ENCODE measurements around the gene LRRC70. TPM values are rescaled to one million over a fixed set of nuclear protein-coding genes. Genes with fewer than 3 reads are reported as not detected.
"Not testable (repeated sequence)": the region's sequence is repeated elsewhere in the genome, so short reads cannot be mapped to it uniquely, and the experiment has no call there.

LRRC70 gene
- 1.0 TPM for total RNA-seq
- long read RNA-seq = 0 reads

DNA sequence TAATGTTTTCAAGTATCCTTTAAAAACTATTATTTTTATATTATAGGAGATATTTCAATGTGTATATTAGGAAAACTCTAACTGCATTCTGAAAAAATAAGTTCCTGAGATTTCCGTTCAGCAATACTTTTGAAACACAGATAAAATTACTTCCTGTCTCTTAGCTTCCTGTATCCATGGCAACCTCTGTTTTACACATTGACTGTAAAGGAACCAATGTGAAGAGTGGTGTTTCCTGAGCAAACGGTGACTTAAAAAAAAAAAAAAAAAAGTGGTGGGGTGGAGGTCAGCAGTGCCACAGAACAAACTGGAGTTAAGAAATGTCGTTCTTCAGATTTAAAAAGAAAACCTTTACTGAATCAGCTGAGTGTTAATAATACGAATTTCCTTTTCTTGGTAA, at the start of gene LRRC70:
Gene LRRC70, plus strand, starts transcription at position 280 of the 400 bp plus-strand sequence. CDS start 620 bp downstream, outside the sequence.
- DNase-seq (ENCODE audit: missing footprints) = no peak
- intact Hi-C loops (cut with DNase I) = no loop called here
- ATAC-seq = no peak

DNA sequence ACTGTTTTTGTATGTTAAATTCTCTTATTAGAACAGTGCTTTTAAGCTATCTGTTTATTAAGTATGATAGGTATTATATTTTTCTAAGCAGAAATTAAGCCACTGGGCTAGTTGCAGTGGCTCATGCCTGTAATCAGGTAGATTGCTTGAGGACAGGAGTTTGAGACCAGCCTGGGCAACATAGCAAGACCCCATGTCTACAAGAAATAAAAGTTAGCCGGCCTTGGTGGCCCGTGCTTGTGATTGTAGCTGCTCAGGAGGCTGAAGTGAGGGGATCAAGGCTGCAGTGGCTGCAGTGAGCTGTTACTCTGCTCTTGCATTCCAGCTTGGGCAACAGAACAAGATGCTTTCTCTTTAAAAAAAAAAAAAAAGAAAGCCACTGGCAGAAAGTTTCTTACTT, 45.0 kb upstream of the LRRC70 start:
- DNase-seq (ENCODE audit: missing footprints) (no peak), ATAC-seq (no peak)
- intact Hi-C loops (cut with DNase I) = no loop called here

DNA sequence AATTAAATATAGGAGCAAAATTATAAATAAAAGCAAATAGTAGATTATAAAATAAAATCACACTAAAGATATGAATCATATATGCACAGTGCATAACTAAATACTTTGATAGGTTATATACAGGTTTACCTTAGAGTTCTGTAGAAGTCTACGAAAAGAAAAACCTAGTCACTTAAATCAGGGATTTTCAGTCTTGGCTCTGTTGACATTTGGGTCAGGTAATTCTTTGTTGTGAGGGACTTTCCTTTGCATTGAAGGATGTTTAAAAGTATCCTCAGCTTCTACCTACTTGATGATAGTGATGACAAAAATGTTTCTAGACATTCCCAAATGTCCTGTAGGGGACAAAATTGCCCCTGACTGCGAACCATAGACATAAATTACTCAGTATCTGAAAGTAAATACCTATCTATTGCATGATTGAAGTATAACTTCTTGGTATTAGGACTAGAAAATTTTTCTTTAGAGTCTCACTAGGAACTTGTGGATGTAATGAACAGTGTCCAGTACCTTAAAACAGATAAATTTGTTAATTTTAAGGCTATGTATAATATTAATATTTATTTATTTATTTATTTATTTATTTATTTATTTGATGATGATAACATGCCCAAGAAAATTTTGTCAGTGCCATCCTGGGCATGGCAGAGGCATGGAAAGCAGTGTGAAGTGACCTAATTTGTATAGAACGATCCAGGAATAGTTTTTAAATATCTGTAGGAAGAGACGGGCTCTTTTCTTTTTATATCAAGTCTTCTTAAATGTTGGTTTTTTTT, 44.0 kb upstream of the LRRC70 start:
- intact Hi-C loops (cut with DNase I) = no loop called here
- no peak for DNase-seq (ENCODE audit: missing footprints)
- no peak for ATAC-seq

DNA sequence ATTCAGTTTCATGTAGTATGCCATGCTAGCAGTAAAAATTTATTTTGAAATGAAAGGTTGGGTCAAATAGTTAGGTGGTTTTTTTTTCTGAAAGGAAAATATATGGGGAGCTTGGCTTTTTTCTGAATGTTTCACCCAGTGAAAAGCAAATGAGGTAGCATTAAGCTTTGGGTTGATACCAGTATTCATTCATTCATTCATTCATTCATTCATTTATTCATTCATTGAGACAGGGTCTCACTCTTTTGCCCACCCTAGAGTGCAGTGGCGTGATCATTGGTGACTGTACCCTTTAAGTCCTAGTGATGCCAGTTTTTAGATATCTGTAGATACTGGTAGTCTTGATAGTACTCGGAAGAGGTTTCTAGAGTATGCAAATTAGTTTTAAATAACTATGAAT, 42.4 kb upstream of the LRRC70 start:
- intact Hi-C loops (cut with DNase I) = no loop called here
- DNase-seq (ENCODE audit: missing footprints) (no peak), ATAC-seq (no peak)

DNA sequence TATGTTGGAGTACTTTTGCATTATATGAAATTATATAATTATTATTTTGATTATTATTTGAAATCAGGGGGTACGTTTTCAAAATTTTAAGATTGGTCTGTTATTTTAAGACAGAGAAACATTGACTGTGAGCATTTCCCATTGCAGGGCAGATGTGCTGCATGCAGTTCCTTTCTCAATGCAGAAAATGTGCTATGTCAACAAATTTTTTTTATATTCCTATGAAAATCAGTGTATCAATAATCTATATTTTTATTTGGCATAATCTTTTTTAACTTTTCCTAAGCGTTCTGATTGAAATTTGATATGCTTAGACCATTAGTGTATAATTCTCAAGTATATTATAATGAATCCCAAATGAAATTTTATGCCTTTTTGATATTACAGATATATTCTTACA, 41.8 kb upstream of the LRRC70 start:
- DNase-seq (ENCODE audit: missing footprints) = no peak
- no peak for ATAC-seq
- intact Hi-C loops (cut with DNase I) = no loop called here

GRCh38 chr5:62538017-62538942, 40.3 kb upstream of the LRRC70 start:
- ATAC-seq (no peak), DNase-seq (ENCODE audit: missing footprints) (no peak)
- intact Hi-C loops (cut with DNase I) = no loop called here

DNA sequence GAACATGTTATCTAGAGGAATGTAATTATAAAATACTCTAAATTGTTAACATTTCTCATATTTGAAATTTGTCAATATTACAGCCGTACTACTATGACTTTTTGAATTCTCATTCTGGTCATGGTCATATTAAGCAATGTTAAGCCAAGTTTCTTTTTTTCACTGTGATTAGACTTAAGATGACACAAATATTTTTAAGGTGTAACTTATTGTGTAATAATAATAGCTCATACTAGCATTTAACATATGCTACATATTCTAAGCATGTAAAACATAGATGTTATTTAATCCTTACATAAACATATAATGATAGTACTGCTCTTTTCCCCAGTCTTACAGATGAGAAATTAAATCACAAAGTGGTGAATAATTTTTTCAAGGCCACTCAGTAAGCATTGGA, 35.9 kb upstream of the LRRC70 start:
- intact Hi-C loops (cut with DNase I) = no loop called here
- ATAC-seq (no peak), DNase-seq (ENCODE audit: missing footprints) (no peak)

- DNase-seq (ENCODE audit: missing footprints) (no peak), ATAC-seq (no peak)
- intact Hi-C loops (cut with DNase I) = no loop called here
Measured at GRCh38 chr5:62547945-62548630, 30.5 kb upstream of the LRRC70 start.

- no peak for ATAC-seq
- DNase-seq (ENCODE audit: missing footprints) = no peak
- intact Hi-C loops (cut with DNase I) = no loop called here
Measured at GRCh38 chr5:62550103-62550502, 28.5 kb upstream of the LRRC70 start.

- DNase-seq (ENCODE audit: missing footprints) (no peak), ATAC-seq (no peak)
- intact Hi-C loops (cut with DNase I) = no loop called here
Measured at GRCh38 chr5:62555930-62556329, 22.7 kb upstream of the LRRC70 start.

- ATAC-seq (no peak), DNase-seq (ENCODE audit: missing footprints) (no peak)
- intact Hi-C loops (cut with DNase I) = no loop called here
Measured at GRCh38 chr5:62558941-62559340, 19.7 kb upstream of the LRRC70 start.

DNA sequence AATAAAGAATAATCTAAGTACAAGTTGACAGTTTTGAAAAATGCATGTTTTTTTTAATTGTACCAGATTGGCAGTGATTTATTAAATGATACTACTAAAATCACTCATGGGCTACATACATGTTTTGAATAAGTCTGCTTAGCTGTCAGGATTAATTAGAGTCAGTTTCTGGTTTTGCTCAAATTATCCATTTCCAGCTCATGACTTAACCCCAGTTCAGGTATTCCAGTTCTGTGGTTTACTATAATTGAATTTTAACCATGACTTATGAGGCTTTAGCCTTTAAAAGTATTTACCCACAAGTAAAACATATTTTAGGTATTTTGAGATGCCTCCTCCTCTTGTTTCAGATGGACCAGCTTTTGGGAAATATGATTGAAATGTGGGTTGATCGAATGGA, 17.8 kb upstream of the LRRC70 start:
- intact Hi-C loops (cut with DNase I) = no loop called here
- DNase-seq (ENCODE audit: missing footprints) (no peak), ATAC-seq (no peak)

- ATAC-seq (no peak), DNase-seq (ENCODE audit: missing footprints) (no peak)
- intact Hi-C loops (cut with DNase I) = no loop called here
Measured at GRCh38 chr5:62561896-62562295, 16.7 kb upstream of the LRRC70 start.

DNA sequence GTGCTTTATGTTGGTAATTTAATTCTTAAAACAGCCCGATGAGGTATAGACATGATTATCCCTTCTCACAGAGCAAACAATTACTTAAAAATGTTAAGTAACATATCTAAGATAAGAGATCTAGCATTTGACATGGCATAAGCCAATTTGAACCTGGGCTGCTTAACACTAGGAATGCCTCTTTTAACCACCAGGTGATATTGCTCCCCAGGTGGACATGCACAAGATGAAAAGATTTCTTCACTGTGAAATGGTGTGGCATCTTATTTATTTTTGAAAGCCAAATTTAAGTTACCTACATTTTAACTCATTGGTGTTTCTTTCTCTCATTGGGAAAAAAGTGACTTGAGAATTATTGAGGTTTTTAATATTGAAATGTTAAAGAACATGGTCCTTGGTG, 15.8 kb upstream of the LRRC70 start:
- no peak for DNase-seq (ENCODE audit: missing footprints)
- no peak for ATAC-seq
- intact Hi-C loops (cut with DNase I) = no loop called here

- ATAC-seq = no peak
- DNase-seq (ENCODE audit: missing footprints) = no peak
- intact Hi-C loops (cut with DNase I) = no loop called here
Measured at GRCh38 chr5:62564101-62564500, 14.5 kb upstream of the LRRC70 start.

DNA sequence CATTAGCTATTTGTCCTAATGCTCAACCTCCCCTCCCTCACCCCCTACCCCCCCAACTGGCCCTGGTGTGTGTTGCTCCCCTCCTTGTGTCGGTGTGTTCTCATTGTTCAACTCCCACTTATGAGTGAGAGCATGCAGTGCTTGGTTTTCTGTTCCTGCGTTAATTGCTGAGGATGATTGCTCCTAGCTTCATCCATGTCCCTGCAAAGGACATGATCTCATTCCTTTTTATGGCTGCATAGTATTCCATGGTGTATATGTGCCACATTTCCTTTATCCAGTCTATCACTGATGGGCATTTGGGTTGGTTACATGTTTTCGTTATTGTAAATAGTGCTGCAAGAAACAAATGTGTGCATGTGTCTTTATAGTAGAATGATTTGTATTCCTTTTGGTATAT, 12.9 kb upstream of the LRRC70 start:
- intact Hi-C loops (cut with DNase I); DNase-seq (ENCODE audit: missing footprints); ATAC-seq: not testable (repeated sequence)

- intact Hi-C loops (cut with DNase I) = no loop called here
- ATAC-seq = no peak
- no peak for DNase-seq (ENCODE audit: missing footprints)
Measured at GRCh38 chr5:62568143-62568542, 10.5 kb upstream of the LRRC70 start.

DNA sequence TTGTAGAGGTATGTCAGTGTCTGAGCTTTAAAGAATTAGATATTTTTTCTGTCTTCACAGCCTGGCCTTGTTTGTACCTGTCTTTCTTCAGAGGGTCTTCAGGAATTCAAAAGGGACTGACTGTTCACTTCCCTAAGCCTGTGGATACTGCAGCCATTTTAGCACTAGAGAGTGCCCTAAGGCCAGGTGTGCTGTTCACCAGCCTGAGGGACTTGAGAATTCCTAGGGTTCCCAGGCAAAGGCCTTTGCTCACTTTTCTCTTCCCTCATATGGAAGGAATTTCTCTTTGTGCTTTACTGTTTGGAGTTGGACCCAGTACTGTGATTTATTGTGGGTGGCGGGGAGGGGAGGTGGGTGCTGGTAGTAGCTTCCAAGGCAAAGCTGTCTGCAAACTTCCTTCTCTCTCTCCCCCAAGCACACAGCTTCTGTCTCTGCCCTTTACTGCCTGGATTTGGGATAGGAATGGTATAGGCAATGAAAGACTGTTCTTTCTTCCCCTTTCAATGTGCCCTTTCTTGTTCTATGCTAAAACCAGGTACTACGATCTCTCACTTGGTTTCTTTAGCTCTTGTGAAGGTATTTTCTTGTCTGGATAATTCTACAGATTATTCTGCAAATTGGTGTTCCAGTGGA, 9.7 kb upstream of the LRRC70 start:
- ATAC-seq (no peak), DNase-seq (ENCODE audit: missing footprints) (no peak)
- intact Hi-C loops (cut with DNase I) = no loop called here

DNA sequence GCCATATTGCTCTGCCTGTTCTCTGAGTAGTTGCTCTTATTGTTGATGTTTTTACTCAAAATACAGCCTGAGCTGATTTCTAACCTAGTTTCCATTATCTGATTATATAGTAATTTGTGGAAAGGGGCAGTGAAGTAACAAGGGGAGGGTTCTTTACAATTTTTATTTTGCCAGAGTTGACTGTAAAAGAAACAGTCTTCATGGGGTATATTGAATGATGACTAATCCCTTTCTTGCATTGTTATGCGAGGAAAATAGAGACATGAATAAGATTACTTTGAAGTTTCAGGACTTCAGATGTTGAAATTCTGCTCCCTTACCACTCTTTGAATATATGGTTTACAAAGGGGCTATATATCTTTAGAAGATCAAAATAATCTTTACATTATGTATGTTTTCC, 9.1 kb upstream of the LRRC70 start:
- DNase-seq (ENCODE audit: missing footprints) = no peak
- ATAC-seq = no peak
- intact Hi-C loops (cut with DNase I) = no loop called here

All from Right ventricle myocardium inferior (tissue), 1 donor.